ENCODE measurements around the gene NSFL1C. TPM values are rescaled to one million over a fixed set of nuclear protein-coding genes. Genes with fewer than 3 reads are reported as not detected.
"Not testable (repeated sequence)": the region's sequence is repeated elsewhere in the genome, so short reads cannot be mapped to it uniquely, and the experiment has no call there.

Gene NSFL1C
- total and polyA plus RNA-seq, 8 donors, result 23.7 to 43.8 (median 32.7) TPM

GRCh38 chr20:1499528-1500420 is 33.1 kb upstream of the NSFL1C start:
- WGBS, 2 donors, result 77 to 78% methylated on average over 8 of the region's 8 CpGs
- intact Hi-C loops (cut with DNase I), result no loop called here
- no peak for DNase-seq
- no peak for ATAC-seq
- FAIRE-seq, result no peak
- Histone ChIP-seq H3K9me3 (peaks cover 0 to 4% (median 0%) of the 10 kb centered on the region in 4 donors), H3K4me1 (no peaks in the 10 kb centered on the region), H3K27me3 (peaks cover 0 to 13% (median 0%) of the 10 kb centered on the region in 4 donors), H3K4me3 (no peak overlapping the region), H3K27ac (no peak overlapping the region), H3K36me3 (no peaks in the 10 kb centered on the region)
- no peak for TF ChIP-seq CTCF (IDR thresholded peaks at IDR 0.05)

DNA sequence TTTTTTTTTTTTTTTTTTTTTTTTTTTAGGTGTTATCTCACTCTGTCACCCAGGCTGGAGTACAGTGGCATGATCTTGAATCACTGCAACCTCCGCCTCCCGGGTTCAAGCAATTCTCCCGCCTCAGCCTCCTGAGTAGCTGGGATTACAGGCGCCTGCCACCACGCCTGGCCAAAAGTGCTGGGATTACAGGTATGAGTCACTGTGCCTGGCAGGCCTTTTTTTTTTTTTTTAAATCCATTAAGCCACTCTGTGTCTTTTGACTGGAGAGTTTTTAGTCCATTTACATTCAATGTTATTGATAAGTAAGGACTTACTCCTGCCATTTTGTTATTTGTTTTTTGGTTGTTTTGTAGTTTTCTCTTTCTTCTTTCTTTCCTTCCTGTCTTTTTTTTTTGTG is 30.7 kb upstream of the NSFL1C start:
- H3K4me3 ChIP-seq; H3K4me1 ChIP-seq; H3K36me3 ChIP-seq; FAIRE-seq; intact Hi-C loops (cut with DNase I); H3K27ac ChIP-seq; H3K9me3 ChIP-seq; DNase-seq; ATAC-seq: not testable (repeated sequence)
- peaks cover 0 to 13% (median 0%) of the 10 kb centered on the region in 4 donors for H3K27me3 ChIP-seq
- WGBS, 2 donors, result 86 to 94% methylated on average over 5 of the region's 5 CpGs

DNA sequence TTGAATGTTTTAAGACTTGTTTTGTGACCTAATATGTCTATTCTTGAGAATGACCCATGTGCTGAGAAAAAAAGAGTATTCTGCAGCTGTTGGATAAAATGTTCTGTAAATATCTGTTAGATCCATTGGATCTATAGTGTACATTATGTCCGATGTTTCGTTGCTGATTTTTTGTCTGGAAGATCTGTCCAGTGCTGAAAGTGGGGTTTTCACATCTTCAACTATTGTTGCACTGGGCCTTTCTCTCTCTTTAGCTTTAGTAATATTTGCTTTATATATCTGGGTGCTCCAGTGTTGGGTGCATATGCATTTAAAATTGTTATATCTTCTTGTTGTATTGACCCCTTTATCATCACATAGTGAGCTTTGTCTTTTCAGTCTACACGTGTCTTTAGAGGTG is 30.3 kb upstream of the NSFL1C start:
- H3K9me3 ChIP-seq, result peaks cover 0 to 4% (median 0%) of the 10 kb centered on the region in 4 donors
- intact Hi-C loops (cut with DNase I), result no loop called here
- no peaks in the 10 kb centered on the region for H3K36me3 ChIP-seq
- ATAC-seq (no peak), FAIRE-seq (no peak), DNase-seq (no peak)
- no peak for TF ChIP-seq CTCF (IDR thresholded peaks at IDR 0.05)
- no peak overlapping the region for H3K4me3 ChIP-seq
- no peak overlapping the region for H3K27ac ChIP-seq
- 48 to 61% methylated on average over 3 of the region's 3 CpGs for WGBS, 2 donors
- no peaks in the 10 kb centered on the region for H3K4me1 ChIP-seq
- H3K27me3 ChIP-seq, result peaks cover 0 to 13% (median 0%) of the 10 kb centered on the region in 4 donors

DNA sequence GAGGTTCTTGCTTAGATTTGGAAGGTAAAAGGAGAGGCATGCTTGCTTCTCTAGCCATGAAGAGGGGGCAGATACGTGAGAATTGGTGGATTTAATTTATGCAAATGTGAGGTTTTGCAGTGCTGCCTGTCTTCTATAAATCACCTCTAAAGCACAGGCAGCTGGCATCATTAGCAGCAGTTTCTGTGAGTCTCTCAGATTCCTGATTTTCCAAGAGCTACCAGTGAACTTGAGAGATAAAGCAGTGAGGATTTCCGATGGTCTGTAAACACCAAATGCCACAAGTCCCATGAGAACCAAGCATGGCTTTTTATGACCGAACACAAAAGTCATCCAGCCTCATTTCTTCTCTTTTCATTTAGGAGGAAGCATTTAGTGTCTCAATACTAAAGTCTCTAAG is 27.8 kb upstream of the NSFL1C start:
- no peak for ATAC-seq
- H3K9me3 ChIP-seq, result peaks cover 0 to 4% (median 0%) of the 10 kb centered on the region in 4 donors
- no peak overlapping the region for H3K27ac ChIP-seq
- no peak for DNase-seq
- H3K36me3 ChIP-seq, result no peaks in the 10 kb centered on the region
- no peak for FAIRE-seq
- peaks cover 0 to 13% (median 0%) of the 10 kb centered on the region in 4 donors for H3K27me3 ChIP-seq
- intact Hi-C loops (cut with DNase I), result no loop called here
- no peaks in the 10 kb centered on the region for H3K4me1 ChIP-seq
- 18% methylated on average over 3 of the region's 3 CpGs for WGBS, 2 donors
- no peak for TF ChIP-seq CTCF (IDR thresholded peaks at IDR 0.05)
- H3K4me3 ChIP-seq, result no peak overlapping the region

- no peak overlapping the region for H3K27ac ChIP-seq
- H3K9me3 ChIP-seq, result no peaks in the 10 kb centered on the region
- FAIRE-seq (no peak), ATAC-seq (no peak), DNase-seq (no peak)
- H3K36me3 ChIP-seq, result no peaks in the 10 kb centered on the region
- peaks cover 0 to 11% (median 0%) of the 10 kb centered on the region in 4 donors for H3K27me3 ChIP-seq
- intact Hi-C loops (cut with DNase I), result no loop called here
- H3K4me3 ChIP-seq, result no peak overlapping the region
- H3K4me1 ChIP-seq, result no peaks in the 10 kb centered on the region
- WGBS, 2 donors, result 56 to 57% methylated on average over 1 of the region's 1 CpG
- TF ChIP-seq CTCF (IDR thresholded peaks at IDR 0.05), result no peak
Measured at GRCh38 chr20:1493536-1493935, 26.9 kb upstream of the NSFL1C start.

Data from pancreas (tissue), 10 donors.